ENCODE measurements around the gene ZMAT3. TPM values are rescaled to one million over a fixed set of nuclear protein-coding genes. Genes with fewer than 3 reads are reported as not detected.

The ZMAT3 gene
- total and polyA plus RNA-seq, 2 of the 8 experiments (the other 6 are each of a cell fraction or from before 2014, with no cell fraction given), result 5.0 to 9.2 TPM

GRCh38 chr3:179036226-179036625, 35.4 kb downstream of the ZMAT3 start:
- Histone ChIP-seq H2BK20ac (ENCODE audit: low read length) (no peak overlapping the region), H2BK120ac (replicated peaks; ENCODE audit: low read depth, low read length) (no peak overlapping the region), H3K4ac (replicated peaks; ENCODE audit: insufficient read length, low read depth, low read length) (no peak overlapping the region), H4K20me1 (replicated peaks in 1 of 2; ENCODE audit: control insufficient read depth in 1 of 2, insufficient read depth in 2 of 2, low read length in 2 of 2) (no peaks in the 10 kb centered on the region), H3K4me1 (replicated peaks in 1 of 4; ENCODE audit: control insufficient read depth in 3 of 4, insufficient read depth in 4 of 4, low read length in 3 of 4) (peaks cover 0 to 6% (median 0%) of the 10 kb centered on the region in 4 experiments; a peak in 2 of 7 replicates), H3K9ac (replicated peaks in 1 of 4; ENCODE audit: extremely low read depth in 1 of 4, low read depth in 3 of 4, low read length in 3 of 4) (no peak overlapping the region), H3K27ac (ENCODE audit: low read depth, low read length) (no peak overlapping the region), H2BK15ac (ENCODE audit: low read length) (no peak overlapping the region), H3K56ac (replicated peaks; ENCODE audit: insufficient read length, low read depth, low read length) (no peak overlapping the region), H2AK5ac (ENCODE audit: low read depth, low read length) (no peak overlapping the region), H3K14ac (ENCODE audit: insufficient read length) (no peak overlapping the region), H2BK5ac (ENCODE audit: low read depth, low read length) (no peak overlapping the region), H4K5ac (ENCODE audit: insufficient read length, low read depth, low read length) (no peak overlapping the region), H3K36me3 (ENCODE audit: control insufficient read depth in 2 of 4, insufficient read depth in 4 of 4, low read length in 3 of 4) (no peaks in the 10 kb centered on the region; a peak in 1 of 8 replicates), H3K23me2 (ENCODE audit: low read depth, low read length) (no peaks in the 10 kb centered on the region), H2AFZ (ENCODE audit: low read length) (no peak overlapping the region), H3K9me3 (ENCODE audit: insufficient read depth in 2 of 2, low read depth in 1 of 2, low read length in 1 of 2) (peaks cover 0 to 10% of the 10 kb centered on the region in 2 experiments; a peak in 1 of 4 replicates), H3K27me3 (replicated peaks in 1 of 4; ENCODE audit: control insufficient read depth in 3 of 4, extremely low read depth in 1 of 4, insufficient read depth in 3 of 4, low read length in 3 of 4) (no peaks in the 10 kb centered on the region), H3K4me3 (ENCODE audit: extremely low read depth in 1 of 4, insufficient read depth in 2 of 4, low read depth in 3 of 4, low read length in 4 of 4) (no peak overlapping the region), H3K23ac (ENCODE audit: insufficient read length) (no peak overlapping the region), H2BK12ac (ENCODE audit: low read depth, low read length) (no peak overlapping the region), H4K8ac (ENCODE audit: extremely low read depth, insufficient read depth, low read length) (no peak overlapping the region), H3K79me1 (ENCODE audit: low read depth, low read length) (no peaks in the 10 kb centered on the region; the same call in 1 of the 2 replicates), H3K79me2 (ENCODE audit: control insufficient read depth in 1 of 2, insufficient read depth in 2 of 2, low read length in 2 of 2) (no peaks in the 10 kb centered on the region; a peak in 1 of 4 replicates), H3K4me2 (ENCODE audit: insufficient read depth in 1 of 2, low read depth in 2 of 2, low read length in 2 of 2) (no peak overlapping the region), H3K18ac (ENCODE audit: extremely low read depth, low read length) (no peak overlapping the region), H4K91ac (replicated peaks; ENCODE audit: insufficient read length, low read length) (no peak overlapping the region)
- CTCF ChIA-PET (ENCODE audit: partially characterized antibody), result interaction anchor here (1.0 kb wide), 1 partner anchor 286 kb away, joined by 4 read pairs; no protein-coding TSS in a partner anchor
- 89 to 100% methylated on average over 1 to 2 of the region's 2 CpGs for WGBS, 2 experiments (ENCODE audit: extremely low coverage in 1 of 2, insufficient coverage in 1 of 2, insufficient read length in 1 of 2, insufficient replicate concordance in 2 of 2, low coverage in 1 of 2, low lambda C conversion rate in 2 of 2, missing lambda C conversion rate in 1 of 2)
- FAIRE-seq, result no peak
- no peak for DNase-seq (ENCODE audit: low read depth in 1 of 2, low spot score in 2 of 2)
- POLR2A ChIA-PET (ENCODE audit: partially characterized antibody), result interaction anchor here (0.6 to 1.1 kb wide), 2 partner anchors 15 to 137 kb away, joined by 3 read pairs; no protein-coding TSS in a partner anchor
- no peak for TF ChIP-seq ASH2L (IDR thresholded peaks at IDR 0.05; ENCODE audit: low read length)
- no peak for TF ChIP-seq ATF3 (IDR thresholded peaks at IDR 0.05; ENCODE audit: insufficient read depth, low read depth, low read length)
- no peak for TF ChIP-seq RBBP5 (IDR thresholded peaks at IDR 0.05; ENCODE audit: borderline replicate concordance, low read depth, low read length)
- no peak for TF ChIP-seq POLR2AphosphoS5 (IDR thresholded peaks at IDR 0.05; ENCODE audit: low read depth, low read length)
- no peak for TF ChIP-seq JUND (IDR thresholded peaks at IDR 0.05; ENCODE audit: low read length)
- no peak for TF ChIP-seq PHF8 (conservative IDR thresholded peaks at IDR 0.05; ENCODE audit: low read depth, low read length)
- no peak for TF ChIP-seq ZNF274 (IDR thresholded peaks at IDR 0.05; ENCODE audit: borderline replicate concordance, extremely low read depth, low read length)
- no peak for TF ChIP-seq SIRT6 (IDR thresholded peaks at IDR 0.05; ENCODE audit: low read length)
- no peak for TF ChIP-seq HDAC2 (IDR thresholded peaks at IDR 0.05; ENCODE audit: borderline replicate concordance in 1 of 2, low read depth in 2 of 2, low read length in 2 of 2)
- no peak for TF ChIP-seq RAD21 (IDR thresholded peaks at IDR 0.05 in 1 of 2, conservative IDR thresholded peaks at IDR 0.05 in 1 of 2; ENCODE audit: low read depth in 2 of 2, low read length in 2 of 2)
- no peak for TF ChIP-seq EGR1 (IDR thresholded peaks at IDR 0.05; ENCODE audit: borderline replicate concordance, low read depth, low read length)
- TF ChIP-seq GTF2F1 (IDR thresholded peaks at IDR 0.05; ENCODE audit: borderline replicate concordance, low read depth, low read length), result no peak
- no peak for TF ChIP-seq POU5F1 (IDR thresholded peaks at IDR 0.05; ENCODE audit: low read depth, low read length)
